ENCODE results near the gene GPAM.
"Not testable (repeated sequence)": the region's sequence is repeated elsewhere in the genome, so short reads cannot be mapped to it uniquely, and the experiment has no call there.

The GPAM gene

DNA sequence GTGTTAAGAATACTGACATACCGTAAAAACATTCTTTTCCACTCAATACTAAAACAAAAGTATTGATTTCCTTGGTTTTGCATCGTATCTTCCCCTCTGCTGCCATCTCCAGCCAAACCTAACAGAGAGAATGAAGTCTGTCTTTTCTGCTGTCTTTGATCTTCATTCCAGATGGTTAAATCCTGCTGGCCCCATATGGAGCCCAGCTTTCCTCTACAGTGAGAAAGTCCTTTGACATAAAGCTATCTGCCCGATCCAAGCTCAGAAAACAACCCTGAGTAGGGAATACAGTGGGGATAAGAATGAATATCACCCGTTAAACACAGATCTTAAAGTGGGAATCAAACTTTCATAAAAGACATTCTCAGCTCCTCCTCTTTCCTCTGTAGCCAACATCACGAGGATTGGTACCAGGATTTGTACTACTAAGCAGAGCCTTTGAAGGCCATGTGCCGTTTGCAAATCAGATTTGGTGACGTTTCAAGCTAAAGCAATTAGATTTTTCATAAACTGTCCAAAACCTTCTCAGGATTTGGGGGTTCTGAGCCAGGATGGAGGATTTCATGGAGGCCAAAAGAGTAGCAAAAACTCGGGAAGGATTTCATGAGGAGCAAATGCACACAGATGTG is 30.8 kb upstream of the GPAM start:
- DNase-seq (ENCODE audit: low spot score) = no peak

DNA sequence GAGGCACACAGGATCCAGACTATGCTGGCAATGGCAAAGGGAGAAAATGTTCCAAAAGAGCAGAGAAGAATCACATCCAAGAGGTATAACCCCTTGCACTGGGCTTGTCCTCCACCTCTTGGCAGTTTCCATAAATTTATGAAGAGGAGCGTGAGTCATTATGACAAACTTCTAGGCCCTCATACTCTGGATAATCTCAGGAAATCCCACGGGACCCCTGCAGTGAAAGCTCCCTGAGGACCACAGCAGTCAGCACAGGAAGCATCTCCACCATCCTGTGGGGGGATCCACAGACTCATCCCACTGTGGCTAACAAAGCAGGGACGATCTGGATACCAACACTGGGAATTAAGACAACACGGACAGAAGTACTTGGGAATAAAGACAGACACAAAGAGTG is 30.3 kb upstream of the GPAM start:
- no peak for DNase-seq (ENCODE audit: low spot score)

DNA sequence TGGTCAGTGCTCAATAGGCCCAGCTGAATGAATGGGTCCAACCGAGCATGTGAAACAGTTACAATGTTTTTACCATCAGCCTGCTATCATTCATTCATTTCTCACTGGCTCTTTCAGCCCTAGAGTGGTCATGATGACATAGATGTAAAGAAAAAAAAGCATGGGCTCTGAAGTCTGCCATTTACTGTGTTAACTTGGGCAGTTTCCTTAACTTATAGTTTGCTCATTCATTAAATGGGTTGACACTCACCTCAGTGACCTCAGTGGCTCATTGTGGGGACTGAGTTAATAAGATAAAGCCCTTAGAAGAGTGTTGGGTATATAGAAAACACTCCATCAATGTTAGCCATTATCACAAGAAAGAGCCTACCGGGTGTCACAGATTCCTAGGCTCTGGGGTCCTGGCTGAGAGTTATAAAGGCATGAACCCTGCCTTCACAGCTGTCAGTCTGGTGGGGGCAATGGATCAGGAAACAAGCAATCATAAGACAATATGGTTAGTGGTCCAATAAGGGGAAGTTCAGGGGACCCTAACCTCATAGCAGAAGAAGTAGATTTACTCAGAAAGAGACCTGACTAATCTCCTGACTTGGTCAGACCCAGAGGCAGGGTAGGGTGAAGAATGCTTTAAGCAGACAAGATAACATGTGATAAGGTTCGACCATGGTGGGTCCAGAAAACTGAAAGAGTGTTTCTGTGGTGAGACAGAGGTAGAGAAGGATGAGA is 29.7 kb upstream of the GPAM start:
- DNase-seq (ENCODE audit: low spot score) = no peak

DNA sequence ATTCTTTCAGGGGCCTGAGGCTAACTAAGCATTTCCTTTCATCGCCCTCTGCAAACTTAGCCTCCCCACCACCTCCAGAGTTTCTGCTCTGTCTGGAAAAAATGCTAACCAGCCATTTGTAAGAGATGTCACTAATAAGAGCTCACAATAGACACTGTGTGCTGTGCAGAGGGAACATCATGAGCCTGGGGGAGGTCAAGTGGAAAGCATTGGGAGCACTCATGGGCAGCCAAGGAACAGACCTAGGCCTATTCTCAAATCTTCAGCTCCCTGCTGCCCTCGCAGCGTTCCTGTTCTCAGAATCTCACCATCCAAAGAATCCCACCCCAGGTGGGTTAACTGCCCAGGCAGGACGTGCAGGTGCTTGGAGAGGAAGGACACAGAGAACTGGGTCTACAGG is 27.1 kb upstream of the GPAM start:
- DNase-seq (ENCODE audit: low spot score) = no peak

DNA sequence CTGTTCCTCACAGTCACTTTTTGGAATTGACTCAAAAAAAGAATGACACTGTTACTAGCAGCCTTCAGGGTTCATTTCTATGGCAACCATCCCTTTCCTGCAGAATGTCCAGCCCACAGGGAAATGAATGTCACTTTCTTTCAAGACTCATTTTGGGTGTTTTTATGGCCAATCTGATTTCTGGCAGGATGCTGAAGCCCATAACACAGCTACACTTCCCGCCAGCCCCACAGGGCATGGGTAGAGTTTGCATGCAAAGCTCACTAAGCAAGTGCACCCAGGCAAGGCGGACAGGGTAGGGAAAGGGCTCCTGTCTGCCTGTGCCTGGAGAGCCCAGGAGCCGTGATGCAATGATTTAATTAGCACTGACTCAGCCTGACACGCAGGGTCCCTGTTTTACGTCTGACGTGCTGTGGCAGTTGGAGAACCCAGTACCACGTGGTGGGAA is 26.1 kb upstream of the GPAM start:
- no peak for DNase-seq (ENCODE audit: low spot score)

DNA sequence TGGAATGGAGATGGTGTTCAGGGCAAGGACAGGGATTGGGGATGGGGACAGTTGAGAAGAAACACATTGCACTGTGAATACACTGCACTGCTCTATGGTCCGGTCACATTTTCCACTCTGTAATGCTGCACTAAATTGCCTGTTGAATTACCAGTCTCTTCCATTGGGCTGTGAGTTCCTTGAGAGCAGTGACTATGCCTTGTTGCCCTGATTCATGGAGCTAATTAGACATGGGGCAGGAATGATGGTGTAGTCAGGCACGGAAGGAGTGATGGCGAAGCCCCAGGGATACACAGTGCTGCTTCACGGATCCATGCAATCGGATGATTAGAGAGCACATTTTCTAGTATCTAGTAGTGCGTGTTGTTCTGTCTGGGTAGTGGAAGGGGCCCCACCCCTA is 25.4 kb upstream of the GPAM start:
- DNase-seq (ENCODE audit: low spot score) = no peak

DNA sequence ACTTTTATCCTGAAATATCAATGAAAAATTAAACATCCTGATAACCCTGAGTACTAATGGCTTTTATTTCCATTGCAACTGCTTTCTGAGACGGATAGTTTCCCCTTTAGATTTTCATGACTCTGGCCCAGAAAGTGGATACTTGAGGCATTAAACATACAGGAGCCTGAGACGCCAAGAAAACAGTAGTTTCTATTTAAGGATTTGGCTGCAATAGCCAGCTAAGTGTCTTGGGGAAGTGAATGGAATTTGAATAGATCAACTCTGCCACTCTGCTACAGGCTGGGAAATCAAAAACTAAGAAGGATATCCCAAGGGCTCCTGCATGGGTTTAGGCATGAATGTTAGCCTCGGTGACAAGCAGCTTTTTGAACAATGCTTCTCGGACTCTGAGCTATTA is 24.7 kb upstream of the GPAM start:
- no peak for DNase-seq (ENCODE audit: low spot score)

DNA sequence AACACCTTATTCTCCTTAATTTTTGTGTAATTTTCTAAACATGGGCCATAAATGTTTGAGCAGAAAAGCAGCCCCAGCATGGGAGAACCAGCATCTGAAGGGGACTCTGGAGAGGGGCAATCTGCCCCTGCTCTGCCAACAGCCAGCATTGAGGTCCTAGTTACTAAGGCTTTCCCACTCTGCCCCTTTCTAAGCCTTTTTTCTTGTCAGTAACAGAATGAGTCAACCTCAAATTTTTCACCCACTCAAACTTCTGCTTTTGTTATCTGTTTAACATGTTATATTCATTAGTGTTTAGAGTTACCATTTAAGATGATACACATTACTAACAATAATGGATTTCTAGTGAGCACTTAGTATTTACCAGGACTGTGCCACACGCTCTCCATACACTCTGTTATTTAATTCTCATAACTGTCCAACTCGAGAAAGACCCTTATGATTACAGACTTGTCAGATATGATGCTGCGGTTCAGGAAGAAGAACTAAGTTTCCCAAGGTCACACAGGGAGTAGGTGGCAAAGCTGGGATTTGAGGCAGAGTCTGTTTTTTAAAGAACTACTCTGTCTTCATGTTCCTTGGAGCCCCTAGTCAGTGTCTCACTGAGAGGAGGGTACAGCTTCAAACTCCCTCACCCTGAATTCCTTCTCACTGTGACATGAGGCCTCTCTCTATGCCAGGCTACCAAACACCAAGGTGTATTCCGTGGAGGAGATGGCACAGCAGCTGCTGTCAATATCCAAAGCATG is 19.9 kb upstream of the GPAM start:
- DNase-seq (ENCODE audit: low spot score) = no peak

DNA sequence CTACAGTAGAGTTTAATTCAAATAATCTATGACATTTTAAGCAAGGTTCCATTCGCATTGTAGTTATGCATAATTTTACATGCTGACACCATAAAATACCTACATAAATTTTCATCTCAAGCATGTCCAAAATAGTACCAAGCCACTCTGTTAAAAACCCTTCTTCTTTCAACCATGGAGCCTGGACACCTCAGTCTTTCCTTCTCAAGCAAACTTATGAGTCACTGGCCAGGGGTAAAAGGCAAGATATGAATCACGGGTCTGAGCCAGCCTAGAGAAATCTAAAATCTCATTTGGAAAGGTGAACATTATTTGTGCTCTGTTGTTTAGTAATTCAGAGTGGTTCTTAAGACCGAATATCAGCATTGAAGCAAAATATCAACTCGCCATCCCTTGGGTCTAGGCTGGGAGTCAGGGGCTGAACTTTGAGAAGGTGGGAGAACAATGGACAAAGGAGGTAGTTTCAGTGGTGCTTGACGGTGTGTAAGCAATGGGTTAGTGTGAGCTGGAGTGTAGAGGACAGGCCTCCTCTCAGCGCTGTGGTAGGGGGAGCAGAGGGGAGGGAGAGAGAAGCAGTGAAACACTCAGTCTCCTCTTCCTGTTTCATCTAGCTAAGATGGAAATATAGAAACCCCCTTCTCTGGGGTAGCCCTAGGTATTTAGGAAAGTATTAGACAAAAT is 19.1 kb upstream of the GPAM start:
- DNase-seq (ENCODE audit: low spot score) = no peak

DNA sequence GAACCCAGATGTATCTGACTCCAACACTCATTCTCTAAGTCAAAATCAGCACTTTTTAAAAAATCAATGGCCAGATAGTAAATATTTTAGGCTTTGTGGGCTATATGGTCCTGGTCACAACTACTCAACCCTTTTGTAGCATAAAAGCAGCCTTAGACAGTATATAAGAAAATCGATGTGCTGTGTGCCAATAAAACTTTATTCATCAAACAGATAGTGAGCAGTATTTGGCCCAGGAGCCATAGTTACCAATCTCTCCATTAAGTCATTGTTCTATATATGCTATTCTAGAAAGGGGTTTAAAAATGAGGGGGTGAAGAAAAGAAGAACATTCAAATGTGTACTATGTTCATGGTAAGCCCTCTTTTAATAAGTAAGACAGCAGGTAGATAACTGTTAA is 18.5 kb upstream of the GPAM start:
- DNase-seq (ENCODE audit: low spot score) = no peak

DNA sequence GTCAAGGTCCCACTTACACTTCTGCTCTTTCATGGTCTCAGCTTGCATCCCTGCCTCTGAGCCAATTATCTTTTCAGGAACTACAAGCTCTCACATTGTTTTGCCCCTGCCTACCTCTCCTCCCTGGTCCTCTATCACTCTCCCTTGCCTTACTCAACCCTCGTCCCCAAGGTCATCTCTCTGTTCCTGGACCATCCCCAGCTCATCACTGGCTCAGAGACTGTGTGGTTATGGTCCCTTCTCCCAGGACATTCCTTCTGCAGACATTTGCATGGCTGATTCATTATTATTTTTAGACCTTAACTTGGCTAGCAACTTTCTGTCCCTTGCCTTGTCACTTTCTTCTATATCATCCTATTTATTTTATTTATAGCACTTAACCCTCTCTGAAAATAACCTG is 17.8 kb upstream of the GPAM start:
- no peak for DNase-seq (ENCODE audit: low spot score)

DNA sequence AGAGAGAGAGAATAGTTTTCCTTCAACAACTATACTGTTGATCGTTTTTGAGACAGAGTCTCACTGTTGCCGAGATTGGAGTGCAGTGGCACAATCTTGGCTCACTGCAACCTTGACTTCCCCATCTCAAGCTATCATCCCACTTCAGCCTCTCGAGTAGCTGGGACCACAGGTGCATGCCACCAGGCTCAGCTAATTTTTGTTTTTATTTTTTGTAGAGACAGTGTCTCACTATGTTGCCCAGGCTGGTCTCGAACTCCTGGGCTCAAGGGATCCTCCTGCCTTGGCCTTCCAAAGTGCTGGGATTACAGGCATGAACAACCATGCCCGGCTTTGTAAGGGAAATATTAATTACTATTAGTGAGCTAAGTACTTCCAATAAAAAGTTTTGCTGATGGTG is 16.7 kb upstream of the GPAM start:
- DNase-seq (ENCODE audit: low spot score) = not testable (repeated sequence)

DNA sequence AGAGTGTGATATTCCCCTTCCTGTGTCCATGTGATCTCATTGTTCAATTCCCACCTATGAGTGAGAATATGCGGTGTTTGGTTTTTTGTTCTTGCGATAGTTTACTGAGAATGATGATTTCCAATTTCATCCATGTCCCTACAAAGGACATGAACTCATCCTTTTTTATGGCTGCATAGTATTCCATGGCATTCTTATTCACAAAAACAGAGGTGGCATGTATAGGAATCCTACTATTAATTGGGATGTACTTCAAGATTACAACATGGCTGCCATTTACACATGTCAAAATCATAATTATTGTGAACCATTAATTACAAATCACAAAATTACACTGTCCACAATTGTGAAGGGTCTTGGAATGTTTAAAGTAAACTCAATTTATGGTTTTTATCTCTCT is 14.1 kb upstream of the GPAM start:
- not testable (repeated sequence) for DNase-seq (ENCODE audit: low spot score)

DNA sequence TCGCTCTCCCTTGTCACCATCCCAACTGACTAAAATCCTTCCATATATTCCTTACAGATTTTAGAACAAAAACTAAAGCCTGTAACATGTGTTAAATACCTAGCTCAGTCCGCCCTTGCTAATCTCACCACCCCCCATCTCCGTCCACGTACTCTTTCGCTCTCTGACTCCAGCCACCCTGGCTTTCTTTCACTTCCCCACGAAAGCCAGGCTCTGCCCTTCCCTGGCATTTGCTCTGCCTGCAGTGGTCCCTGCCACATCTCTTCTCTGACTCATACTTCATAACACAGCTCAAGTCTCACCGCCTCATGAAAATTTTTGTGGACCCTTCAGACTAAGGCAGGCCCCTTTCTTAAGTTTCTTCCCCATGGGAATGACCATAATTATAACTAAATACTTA is 11.7 kb upstream of the GPAM start:
- no peak for DNase-seq (ENCODE audit: low spot score)

DNA sequence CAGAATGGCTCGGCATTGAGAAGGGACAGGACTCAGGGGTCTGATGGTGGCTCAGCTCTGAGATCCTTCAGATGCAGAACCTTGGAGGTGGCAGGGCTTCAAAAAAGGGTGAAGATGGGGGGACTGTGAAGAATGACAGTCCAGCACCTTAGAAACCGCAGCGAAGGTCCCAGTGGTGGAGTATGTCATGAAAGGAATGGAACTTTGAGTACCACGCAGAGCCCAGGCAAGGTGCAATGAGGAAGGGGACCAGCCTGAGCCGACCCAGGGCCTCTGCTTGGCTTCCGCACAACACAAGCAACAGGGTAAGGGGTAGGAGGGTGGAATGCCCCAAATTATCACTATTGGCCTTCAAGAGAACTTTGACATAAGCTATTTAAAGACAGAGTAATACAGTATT is 8.2 kb upstream of the GPAM start:
- no peak for DNase-seq (ENCODE audit: low spot score)

DNA sequence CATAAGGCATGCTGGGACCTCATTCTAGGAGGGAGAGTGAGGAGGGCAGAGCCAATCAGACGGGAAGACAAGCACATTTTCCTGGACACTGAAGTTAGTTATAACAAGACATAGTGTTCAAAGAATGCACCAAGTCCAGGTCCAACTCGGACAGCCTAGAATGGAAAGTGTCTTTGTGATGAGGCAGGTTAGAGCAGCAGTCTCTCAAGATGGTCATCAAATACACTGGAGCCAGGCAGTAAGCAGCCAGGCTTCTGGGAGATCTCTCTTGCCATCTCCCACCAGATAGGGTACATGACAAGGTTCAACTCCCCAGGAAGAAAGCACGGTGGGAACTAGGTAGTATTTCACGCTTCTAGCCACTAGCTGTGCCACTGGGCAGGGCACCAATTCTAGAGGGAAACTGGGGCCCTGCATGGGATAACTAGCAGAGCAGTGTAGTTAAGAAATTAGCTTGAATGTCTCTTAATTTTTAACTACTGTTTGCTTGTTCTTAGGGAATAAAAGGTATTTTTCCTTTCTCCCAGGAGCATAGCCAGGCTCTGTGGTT is 7.6 kb upstream of the GPAM start:
- DNase-seq (ENCODE audit: low spot score) = no peak

DNA sequence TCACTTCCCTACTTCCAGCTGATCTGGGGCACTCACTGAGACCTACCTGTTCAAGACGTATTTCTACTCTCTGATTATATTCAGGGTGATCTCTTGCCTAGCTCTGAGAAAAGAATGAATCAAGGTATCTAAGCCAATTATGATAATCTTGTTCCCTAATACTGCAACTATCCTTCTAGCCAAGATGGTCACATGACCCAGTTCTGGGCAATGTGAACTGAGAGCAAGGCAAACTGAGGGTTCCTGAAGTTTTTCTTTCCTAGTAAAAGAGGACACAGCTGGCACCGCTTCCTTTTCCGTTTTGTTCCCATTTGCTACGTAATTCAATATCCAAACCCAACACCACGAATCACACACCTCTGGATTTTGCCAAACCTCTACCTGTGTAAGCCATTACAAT is 5.9 kb upstream of the GPAM start:
- no peak for DNase-seq (ENCODE audit: low spot score)

DNA sequence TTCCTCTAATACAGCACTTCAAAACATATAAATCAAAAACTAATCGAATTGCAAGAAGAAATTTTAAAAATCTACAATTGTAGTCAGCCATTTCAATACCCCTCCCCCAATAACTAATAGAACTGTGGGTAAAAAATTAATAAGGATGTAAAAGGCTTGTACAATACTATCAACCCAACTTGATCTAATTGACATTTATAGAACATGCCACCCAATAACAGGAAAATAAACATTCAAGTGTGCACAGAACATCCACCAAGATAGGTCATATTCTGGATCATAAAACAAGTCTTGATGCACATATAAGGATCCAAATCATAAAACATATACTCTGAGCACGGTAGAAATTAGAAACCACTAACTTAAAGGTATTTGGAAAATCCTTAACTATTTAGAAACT is 4.0 kb upstream of the GPAM start:
- DNase-seq (ENCODE audit: low spot score) = no peak

DNA sequence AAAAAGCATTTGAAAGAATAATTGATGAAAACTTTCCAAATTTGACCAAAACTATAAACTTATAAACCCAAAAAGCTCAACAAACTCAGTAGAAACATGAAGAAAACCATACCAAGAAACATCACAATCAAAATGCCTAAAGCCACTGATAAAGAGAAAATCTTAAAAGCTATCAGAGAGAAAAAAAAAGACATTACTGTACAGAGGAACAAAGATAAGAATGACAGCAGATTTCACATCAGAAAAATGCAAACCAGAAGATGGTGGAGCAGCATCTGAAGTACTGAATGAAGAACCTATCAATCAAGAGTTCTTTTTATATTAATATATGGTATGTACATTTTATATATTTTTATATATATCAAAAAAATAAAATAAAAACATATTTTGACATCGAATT is 2.4 kb upstream of the GPAM start:
- DNase-seq (ENCODE audit: low spot score) = no peak

DNA sequence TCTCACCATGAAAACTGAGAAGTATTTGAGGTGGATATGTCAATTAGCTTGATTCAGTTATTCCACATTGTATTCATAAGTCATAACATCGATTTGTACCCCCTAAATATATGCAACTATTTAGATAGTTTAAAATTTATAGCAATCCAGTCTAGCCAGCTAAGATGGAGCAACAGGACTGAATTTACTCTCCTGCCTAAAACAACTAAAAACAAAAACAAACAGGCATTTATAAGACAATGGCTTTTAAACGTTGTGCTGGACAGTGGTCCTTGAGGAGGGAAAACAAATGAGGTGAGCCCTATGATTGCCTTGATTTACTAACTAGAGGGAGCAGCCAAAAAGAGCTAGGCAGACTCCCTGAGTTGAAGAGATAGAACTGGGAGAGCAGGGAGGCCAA is 814 bp upstream of the GPAM start:
- DNase-seq (ENCODE audit: low spot score) = no peak

DNA sequence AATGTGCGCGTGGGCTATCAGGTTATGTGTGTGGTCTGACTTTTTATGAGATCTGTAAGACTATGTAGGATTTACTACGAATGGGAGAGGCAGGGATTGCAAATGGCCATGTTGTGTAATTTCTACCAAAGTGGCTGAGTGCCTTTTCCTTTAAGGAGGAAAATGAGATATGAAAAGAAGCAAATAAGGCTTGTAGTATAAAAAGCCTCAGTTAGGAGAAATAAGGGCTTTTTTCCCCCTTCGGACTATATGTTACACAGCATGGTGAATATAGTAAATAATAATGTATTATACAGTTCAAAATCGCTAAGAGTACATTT is 447 bp upstream of the GPAM start:
- no peak for DNase-seq (ENCODE audit: low spot score)

DNA sequence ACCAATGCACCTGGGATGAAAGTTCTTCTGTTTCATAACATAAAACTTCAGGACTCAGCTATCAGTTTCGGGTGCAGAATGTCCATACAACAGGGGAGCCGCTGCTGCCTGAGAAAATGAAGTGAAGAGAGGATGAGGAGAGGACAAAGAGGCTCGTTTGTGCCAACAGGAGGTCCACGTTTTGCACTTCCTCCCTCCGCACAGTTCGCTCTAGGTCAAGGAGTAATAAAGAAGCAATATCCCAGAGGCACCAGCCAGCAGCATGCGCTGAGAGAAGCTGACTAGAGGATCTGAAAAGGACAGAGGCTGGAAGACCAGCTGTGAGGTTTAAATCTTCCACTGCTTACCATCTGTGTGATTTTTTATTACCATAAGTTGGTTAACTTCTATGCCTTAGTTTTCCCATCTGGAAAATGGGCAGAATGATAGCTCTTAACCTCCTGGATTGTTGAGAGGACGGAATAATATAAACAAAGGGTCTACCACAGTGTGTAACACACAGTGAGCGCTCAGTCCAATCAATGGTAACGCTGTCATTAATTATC is 709 bp downstream of the GPAM start:
- no peak for DNase-seq (ENCODE audit: low spot score)
